HG02884 (cell line): ENCODE data around the gene TOMM22.

Experiments used
- ATAC-seq: cut with Tn5 transposase; IDR thresholded peaks from one replicate; pipeline ENCODE4 v1.9.1; 2021; ENCODE audit warnings: mild to moderate bottlenecking, moderate library complexity; ENCODE audit not compliant: unreplicated experiment

TOMM22 gene

GRCh38 chr22:38733329-38733723 is 51.6 kb downstream of the TOMM22 start:
- no peak for ATAC-seq

DNA sequence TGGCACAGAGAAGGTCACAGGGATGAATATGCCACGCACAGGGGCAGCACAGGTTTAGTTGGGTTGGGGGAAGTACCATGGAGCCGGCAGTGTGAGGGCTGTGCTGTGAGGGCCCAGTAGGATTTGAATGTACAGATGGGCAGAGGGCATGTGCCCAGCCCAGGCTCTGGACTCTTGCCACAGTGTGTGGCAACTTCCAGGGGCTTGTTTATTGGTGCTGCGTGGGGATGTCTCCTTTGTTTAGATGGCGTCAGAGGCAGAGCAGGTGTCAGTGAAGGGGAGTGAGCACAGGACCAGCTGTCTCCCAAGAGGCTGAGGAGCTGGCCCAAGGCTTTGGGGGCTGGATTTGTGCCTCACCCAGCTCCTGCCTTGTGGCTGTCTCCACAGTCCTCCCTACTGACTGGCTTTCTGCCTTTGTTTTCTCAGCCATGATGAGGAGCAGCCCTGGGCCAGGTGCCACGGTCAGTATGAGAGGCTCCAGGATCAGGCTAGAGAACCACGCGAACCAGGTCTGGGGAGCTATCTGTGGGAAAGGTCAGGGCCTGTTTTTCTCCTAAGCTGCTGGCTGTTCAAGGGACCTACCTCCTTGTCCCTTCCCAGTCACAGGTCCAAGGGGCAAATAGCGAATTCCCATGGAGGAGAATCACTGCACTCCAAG is 52.1 kb downstream of the TOMM22 start:
- no peak for ATAC-seq

- no peak for ATAC-seq
Observed at GRCh38 chr22:38734421-38735100, 52.8 kb downstream of the TOMM22 start.
